Activated CD8-positive, alpha-beta memory T cell treated with anti-CD3 and anti-CD28 coated beads, Interleukin-2, amount 10 ng/mL, durations not matched to agents 7 days and 5 days (primary cell): Measurements from ENCODE around the gene ASPHD2. TPM values are rescaled to one million over a fixed set of nuclear protein-coding genes. Genes with fewer than 3 reads are reported as not detected.
A peak's percentile ranks its signal among the peaks of the same experiment; 100 is the strongest.

Source experiments
- ATAC-seq: fragments of 150-1000 bp; cut with Tn5 transposase; one replicate; pipeline ENCODE4 v1.10.0; 2021; ENCODE audit warnings: moderate library complexity
- CTCF ChIA-PET: fragments of 350-600 bp; sonication (Branson Sonifier 250); formaldehyde crosslinking; loops from one replicate; lab custom pipeline; 2021; ENCODE audit warnings: antibody characterized with exemption; lab: Charles Lee
- DNase-seq: peaks from one replicate; pipeline ENCODE4 v3.0.0-alpha.2; 2020
- H3K27ac Mint-ChIP-seq: one replicate; pipeline ENCODE4 v1.8.0; 2021; ENCODE audit warnings: mild to moderate bottlenecking, mixed read lengths
- H3K27me3 Mint-ChIP-seq: one replicate; pipeline ENCODE4 v1.8.0; 2021; ENCODE audit warnings: mixed read lengths
- H3K36me3 Mint-ChIP-seq: one replicate; pipeline ENCODE4 v1.8.0; 2021; ENCODE audit warnings: mild to moderate bottlenecking, mixed read lengths
- H3K4me1 Mint-ChIP-seq: one replicate; pipeline ENCODE4 v1.8.0; 2021; ENCODE audit warnings: mixed read lengths
- H3K4me3 Mint-ChIP-seq: one replicate; pipeline ENCODE4 v1.8.0; 2021; ENCODE audit warnings: mild to moderate bottlenecking, moderate library complexity, mixed read lengths
- H3K9me3 Mint-ChIP-seq: one replicate; pipeline ENCODE4 v1.8.0; 2022; ENCODE audit warnings: low read depth, mixed read lengths
- total RNA-seq, 2 experiments: library from RNA; stranded (reverse); gene quantifications; one replicate each; pipeline ENCODE4 v1.2.3, GENCODE V29; 2021

The ASPHD2 gene, protein sequence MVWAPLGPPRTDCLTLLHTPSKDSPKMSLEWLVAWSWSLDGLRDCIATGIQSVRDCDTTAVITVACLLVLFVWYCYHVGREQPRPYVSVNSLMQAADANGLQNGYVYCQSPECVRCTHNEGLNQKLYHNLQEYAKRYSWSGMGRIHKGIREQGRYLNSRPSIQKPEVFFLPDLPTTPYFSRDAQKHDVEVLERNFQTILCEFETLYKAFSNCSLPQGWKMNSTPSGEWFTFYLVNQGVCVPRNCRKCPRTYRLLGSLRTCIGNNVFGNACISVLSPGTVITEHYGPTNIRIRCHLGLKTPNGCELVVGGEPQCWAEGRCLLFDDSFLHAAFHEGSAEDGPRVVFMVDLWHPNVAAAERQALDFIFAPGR
- total RNA-seq: 10 to 100 TPM; 15.3 to 17.0 TPM

DNA sequence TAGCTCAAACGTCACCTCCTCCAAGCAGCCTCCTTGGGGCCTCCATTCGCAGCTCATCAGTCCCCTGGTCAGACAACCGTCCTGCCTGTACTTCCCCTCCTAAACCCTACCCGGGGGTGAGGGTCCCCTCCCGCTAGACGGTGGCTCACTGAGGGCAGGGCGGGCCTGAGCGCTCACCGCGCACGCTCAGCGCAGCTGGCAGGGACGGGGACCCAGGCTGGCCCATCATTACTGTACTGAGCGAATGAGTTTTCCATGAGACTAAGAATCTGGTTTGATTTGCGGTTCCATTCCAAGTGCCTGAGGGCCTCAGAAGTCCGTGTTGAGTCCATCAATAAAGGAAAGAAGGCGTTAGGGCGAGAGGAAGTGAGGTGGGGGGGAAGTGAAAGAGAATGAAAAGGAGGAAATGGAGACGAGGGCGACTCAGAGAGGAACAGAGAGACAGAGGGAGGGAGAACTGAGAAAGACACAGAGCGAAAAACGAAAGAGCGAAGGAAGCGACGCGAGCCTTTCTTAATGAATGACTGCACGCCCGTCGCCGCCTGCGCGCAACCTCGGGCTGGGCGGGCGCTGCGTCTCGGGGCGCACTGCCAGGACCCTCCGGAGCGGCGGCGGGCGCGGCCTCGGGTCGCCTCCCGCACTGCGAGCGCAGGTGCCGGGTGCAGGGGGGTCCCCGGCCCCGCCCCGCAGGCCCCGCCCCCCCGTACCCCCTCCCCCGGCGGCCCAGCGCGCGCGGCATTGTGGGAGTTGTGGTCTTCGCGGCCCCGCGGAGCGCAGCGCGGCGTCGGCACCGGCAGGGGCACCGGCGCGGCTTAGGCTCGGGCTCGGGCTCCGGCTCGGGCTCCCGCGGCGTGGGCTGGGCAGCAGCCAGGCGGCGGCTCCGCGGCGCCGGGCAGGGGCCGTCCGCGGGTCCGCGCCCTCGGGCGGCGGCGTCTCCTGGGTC, at the start of gene ASPHD2:
TSS of gene ASPHD2 (plus strand) at position 746 of the 943 bp plus-strand sequence. CDS start 4,356 bp downstream, outside the sequence.
- H3K36me3 Mint-ChIP-seq: peaks cover 11% of the 10 kb centered on the region

DNA sequence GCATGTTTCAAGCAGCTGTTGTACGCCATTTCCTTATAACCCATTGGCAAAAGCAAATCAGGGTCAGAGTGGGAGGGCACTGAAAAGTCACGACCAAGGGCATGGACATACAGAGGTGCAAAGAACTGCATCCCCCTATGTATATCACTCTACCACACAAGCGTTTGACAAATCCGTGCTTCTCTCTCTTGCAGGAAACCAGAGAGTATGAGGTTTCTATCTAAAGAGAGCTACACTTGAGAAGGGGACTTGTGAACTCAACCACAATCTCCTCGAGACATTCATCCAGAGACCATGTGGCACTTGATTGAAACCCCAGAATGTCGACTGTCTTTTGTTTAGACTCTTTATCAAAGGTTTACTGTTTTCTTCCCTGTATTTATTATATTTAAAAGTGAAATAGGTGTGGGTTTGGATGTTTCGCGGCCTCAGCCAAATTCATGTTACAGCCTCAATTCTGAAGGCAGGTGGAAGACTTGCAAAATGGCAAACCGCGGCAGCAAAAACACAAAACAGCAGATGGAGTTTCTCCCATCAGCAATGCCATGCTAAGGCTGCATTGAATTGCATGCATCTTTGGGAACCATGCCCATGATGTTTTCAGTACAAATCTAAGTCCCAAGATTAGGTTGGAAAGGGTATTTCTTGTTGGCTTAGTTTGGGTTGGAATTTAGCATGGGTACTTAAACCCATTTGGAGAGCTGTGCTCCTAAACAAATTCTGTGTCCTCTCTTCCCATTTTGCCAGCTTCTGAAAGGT, 48.8 kb upstream of the ASPHD2 start:
- ATAC-seq (no peak), DNase-seq (no peak)
- Mint-ChIP-seq H3K4me1 (peaks cover 9% of the 10 kb centered on the region), H3K36me3 (no peaks in the 10 kb centered on the region), H3K4me3 (no peak overlapping the region), H3K27me3 (peaks cover 81% of the 10 kb centered on the region), H3K27ac (no peak overlapping the region), H3K9me3 (no peaks in the 10 kb centered on the region)
- CTCF ChIA-PET: interaction anchor here (11.2 kb wide), 1 partner anchor 13 kb away, joined by 89 read pairs; no protein-coding TSS in a partner anchor

More for the DNA sequence above, at the start of gene ASPHD2:
- Mint-ChIP-seq H3K9me3 (no peaks in the 10 kb centered on the region), H3K4me3 (peak within 1 kb of the TSS; percentile 96), H3K27me3 (peaks cover 10% of the 10 kb centered on the region), H3K27ac (peak within 1 kb of the TSS; percentile 97), H3K4me1 (peaks cover 54% of the 10 kb centered on the region)
- DNase-seq: peak; percentile 86
- ATAC-seq: peak; percentile 89
- CTCF ChIA-PET: interaction anchor here (0.8 to 4.1 kb wide), 5 partner anchors 31 to 64 kb away, joined by 3 to 26 read pairs (median 4); partner anchors contain the start of genes HPS4 and SRRD

DNA sequence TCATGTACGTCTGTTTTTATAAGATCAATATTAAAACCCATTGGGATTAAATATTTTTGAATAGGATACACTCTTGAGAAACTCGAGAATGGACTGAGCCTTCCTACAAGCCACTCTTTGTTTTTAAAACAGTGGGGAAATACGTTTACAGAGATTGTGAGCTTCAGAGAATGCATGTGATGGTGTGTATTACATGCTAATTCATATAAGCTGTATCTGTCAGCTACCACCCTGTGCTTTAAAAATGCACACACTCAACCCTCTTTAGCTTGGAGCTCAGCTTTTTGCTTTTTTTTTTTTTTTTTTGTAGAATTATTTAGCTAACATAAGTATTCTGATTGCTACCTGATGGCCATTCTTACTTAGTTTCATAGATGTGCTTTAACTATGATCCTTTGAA, 46.3 kb upstream of the ASPHD2 start:
- no peak for DNase-seq
- Mint-ChIP-seq H3K27ac (no peak overlapping the region), H3K9me3 (no peaks in the 10 kb centered on the region), H3K4me1 (peaks cover 2% of the 10 kb centered on the region), H3K36me3 (no peaks in the 10 kb centered on the region), H3K27me3 (peaks cover 76% of the 10 kb centered on the region), H3K4me3 (no peak overlapping the region)
- ATAC-seq: no peak
- CTCF ChIA-PET: interaction anchor here (1.9 to 11.2 kb wide), 2 partner anchors 15 to 78 kb away, joined by 9 to 89 read pairs; no protein-coding TSS in a partner anchor

DNA sequence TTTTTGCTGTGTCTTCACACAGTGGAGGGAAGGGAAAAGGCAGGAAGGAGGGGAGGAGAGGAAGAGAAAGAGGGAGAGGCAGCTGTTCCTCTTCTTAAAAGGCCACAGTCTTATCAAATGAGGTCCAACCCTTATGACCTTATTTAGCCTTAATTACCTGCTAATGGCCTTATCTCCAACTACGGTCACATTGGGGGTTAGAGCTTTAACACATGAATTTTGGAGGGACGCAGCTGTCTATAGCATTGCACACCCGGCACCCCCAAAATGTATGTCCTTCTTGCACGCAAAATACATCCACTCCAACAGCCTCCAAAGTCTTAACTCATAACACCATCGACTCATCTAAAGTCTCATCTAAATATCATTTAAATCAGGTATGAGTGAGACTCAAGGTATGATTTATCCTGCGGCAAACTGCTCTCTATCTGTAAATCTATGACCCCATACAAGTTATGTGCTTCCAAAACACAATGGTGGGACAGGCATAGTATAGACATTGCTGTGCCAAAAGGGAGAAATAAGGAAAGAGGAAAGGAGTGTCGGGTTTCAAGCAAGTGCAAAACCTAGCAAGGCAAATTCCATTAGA, 45.0 kb upstream of the ASPHD2 start:
- Mint-ChIP-seq H3K9me3 (no peaks in the 10 kb centered on the region), H3K36me3 (no peaks in the 10 kb centered on the region), H3K4me1 (peaks cover 2% of the 10 kb centered on the region), H3K27me3 (peaks cover 75% of the 10 kb centered on the region), H3K4me3 (no peak overlapping the region), H3K27ac (no peak overlapping the region)
- ATAC-seq (no peak), DNase-seq (no peak)
- CTCF ChIA-PET: interaction anchor here (1.9 to 11.2 kb wide), 3 partner anchors 16 to 77 kb away, joined by 7 to 89 read pairs (median 9); no protein-coding TSS in a partner anchor

DNA sequence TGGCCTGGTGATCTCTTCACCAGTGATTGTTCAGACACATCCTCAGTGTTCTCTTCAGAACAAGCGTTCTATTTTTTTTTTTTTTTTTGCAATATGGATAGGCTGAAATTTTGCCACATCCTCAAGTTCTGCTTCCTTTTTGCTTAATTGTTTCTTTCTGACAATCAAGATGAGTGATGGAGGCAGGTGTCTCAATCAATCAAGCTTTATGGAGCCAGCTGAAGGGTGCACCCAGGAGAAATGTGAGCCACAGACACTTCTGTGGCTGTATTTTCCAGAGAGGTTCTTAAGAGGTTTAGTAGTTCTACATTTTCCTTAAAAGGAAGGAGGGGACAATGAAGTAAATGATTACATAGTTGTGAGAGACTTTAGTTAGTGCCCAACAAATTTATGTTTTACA, 43.9 kb upstream of the ASPHD2 start:
- Mint-ChIP-seq H3K27me3 (peaks cover 71% of the 10 kb centered on the region), H3K9me3 (no peaks in the 10 kb centered on the region), H3K36me3 (no peaks in the 10 kb centered on the region), H3K27ac (no peak overlapping the region), H3K4me3 (no peak overlapping the region), H3K4me1 (no peaks in the 10 kb centered on the region)
- CTCF ChIA-PET: interaction anchor here (0.6 to 11.2 kb wide), 3 partner anchors 18 to 280 kb away, joined by 4 to 89 read pairs (median 7); no protein-coding TSS in a partner anchor
- no peak for DNase-seq
- no peak for ATAC-seq

DNA sequence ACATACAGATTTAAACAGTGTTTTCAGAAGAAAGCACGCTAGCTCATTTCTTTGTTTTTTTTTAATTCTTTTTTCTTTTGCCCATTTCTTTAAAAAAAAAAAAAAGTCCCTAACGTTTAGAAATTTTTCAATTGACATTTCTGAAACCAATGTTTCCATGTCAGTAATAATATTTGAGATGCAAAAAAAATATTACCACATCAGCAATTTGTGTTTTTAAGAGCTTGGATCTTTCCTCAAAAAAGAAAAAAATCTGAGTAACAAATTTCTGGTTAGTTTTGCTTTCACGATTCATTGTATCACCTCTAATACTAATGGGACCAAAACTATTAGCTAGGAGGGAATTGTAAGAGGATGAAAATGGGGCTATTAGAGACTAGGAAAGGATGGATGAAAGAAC, 39.9 kb upstream of the ASPHD2 start:
- no peaks in the 10 kb centered on the region for H3K9me3 Mint-ChIP-seq
- H3K4me1 Mint-ChIP-seq: no peaks in the 10 kb centered on the region
- DNase-seq (no peak), ATAC-seq (no peak)
- H3K4me3 Mint-ChIP-seq: no peak overlapping the region
- no peaks in the 10 kb centered on the region for H3K36me3 Mint-ChIP-seq
- CTCF ChIA-PET: interaction anchor here (0.7 to 11.2 kb wide), 2 partner anchors 20 to 21 kb away, joined by 3 to 89 read pairs; no protein-coding TSS in a partner anchor
- no peak overlapping the region for H3K27ac Mint-ChIP-seq
- peaks cover 54% of the 10 kb centered on the region for H3K27me3 Mint-ChIP-seq

DNA sequence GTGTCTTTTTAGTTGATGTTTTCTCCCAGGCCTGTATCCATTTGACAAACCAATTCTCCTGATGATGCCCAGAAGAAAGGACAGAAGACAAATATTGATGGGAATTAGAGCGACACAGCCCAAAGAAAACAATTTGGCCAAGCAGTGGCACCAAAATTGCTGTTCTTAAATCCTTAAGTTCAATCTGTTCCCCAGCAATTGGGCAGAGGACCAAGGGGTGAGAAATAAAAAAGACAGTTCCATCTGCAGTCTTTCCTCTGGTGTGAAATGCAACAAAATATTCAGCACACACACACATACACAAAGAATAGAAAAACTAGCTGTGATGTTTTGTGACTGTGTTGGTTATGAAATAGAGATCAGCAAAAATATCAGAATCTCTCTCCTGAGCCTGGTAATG, 38.0 kb upstream of the ASPHD2 start:
- H3K27me3 Mint-ChIP-seq: peaks cover 44% of the 10 kb centered on the region
- no peak overlapping the region for H3K27ac Mint-ChIP-seq
- no peaks in the 10 kb centered on the region for H3K9me3 Mint-ChIP-seq
- no peak overlapping the region for H3K4me3 Mint-ChIP-seq
- H3K36me3 Mint-ChIP-seq: no peaks in the 10 kb centered on the region
- DNase-seq (no peak), ATAC-seq (no peak)
- CTCF ChIA-PET: interaction anchor here (1.4 kb wide), 1 partner anchor 14 kb away, joined by 3 read pairs; no protein-coding TSS in a partner anchor
- H3K4me1 Mint-ChIP-seq: no peaks in the 10 kb centered on the region

DNA sequence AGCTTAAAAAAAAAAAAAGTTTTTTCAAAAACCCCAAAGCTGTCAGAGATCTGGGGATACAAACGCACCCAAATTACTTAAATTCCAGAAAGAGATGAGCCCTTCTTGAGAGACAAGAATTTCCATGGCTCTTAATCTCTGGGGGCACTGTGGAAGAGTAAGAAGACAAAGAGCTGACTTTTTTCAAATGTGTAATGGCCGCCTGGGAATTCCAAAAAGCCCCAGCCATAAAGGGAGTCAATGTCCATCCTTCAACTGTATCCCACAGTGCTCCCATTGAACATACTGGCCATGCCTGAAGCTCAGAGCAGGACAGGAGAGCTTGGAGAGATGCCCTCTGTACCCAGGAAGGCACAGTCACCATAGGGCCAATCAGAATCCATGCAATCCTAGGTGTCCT, 37.4 kb upstream of the ASPHD2 start:
- H3K4me1 Mint-ChIP-seq: no peaks in the 10 kb centered on the region
- no peaks in the 10 kb centered on the region for H3K9me3 Mint-ChIP-seq
- CTCF ChIA-PET: interaction anchor here (1.4 kb wide), 1 partner anchor 14 kb away, joined by 3 read pairs; no protein-coding TSS in a partner anchor
- no peak overlapping the region for H3K4me3 Mint-ChIP-seq
- H3K27ac Mint-ChIP-seq: no peak overlapping the region
- no peaks in the 10 kb centered on the region for H3K36me3 Mint-ChIP-seq
- ATAC-seq: no peak
- no peak for DNase-seq
- H3K27me3 Mint-ChIP-seq: peaks cover 40% of the 10 kb centered on the region

DNA sequence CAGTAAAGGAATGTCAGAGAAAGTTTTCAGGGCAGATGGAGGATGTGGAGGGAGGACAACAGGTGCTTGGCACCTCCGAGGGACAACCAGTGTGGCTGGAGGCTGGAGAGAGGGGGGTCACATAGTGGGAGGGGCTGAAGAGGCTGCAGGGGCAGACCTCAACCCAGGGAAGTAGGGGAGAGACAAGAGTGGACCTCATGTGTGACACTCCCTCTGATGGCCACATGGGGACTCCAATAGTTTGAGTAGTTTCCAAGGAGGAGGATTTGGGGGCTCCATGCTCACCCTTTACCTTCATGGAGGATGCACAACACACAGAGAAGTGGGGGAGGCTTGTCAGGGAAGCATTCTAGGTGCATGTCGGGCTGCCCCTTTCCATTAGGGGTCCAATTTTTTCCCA, 35.1 kb upstream of the ASPHD2 start:
- no peak overlapping the region for H3K4me3 Mint-ChIP-seq
- ATAC-seq (no peak), DNase-seq (no peak)
- CTCF ChIA-PET: interaction anchor here (0.7 kb wide), 1 partner anchor 25 kb away, joined by 3 read pairs; no protein-coding TSS in a partner anchor
- no peaks in the 10 kb centered on the region for H3K9me3 Mint-ChIP-seq
- no peak overlapping the region for H3K27ac Mint-ChIP-seq
- H3K4me1 Mint-ChIP-seq: peaks cover 3% of the 10 kb centered on the region
- no peaks in the 10 kb centered on the region for H3K36me3 Mint-ChIP-seq
- peaks cover 26% of the 10 kb centered on the region for H3K27me3 Mint-ChIP-seq

DNA sequence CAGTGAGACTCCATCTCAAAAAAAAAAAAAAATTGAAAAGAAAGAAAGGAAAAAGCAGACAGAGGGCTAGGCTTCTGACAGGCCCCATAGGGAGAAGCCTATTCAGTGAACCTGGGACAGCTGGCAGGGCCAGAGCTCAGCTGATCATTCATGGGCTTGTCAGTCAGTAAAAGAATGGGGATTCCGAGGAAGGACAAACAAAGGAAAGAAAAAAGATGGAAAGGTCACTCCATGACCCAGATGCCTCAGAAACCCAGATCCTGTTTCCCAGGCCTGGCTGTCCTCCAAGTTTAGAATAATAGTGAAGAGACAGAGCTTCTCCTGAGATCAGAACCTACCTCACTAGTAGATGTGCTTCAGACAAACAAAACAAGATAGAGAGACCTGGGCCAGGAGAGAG, 34.3 kb upstream of the ASPHD2 start:
- peaks cover 21% of the 10 kb centered on the region for H3K27me3 Mint-ChIP-seq
- DNase-seq: no peak

DNA sequence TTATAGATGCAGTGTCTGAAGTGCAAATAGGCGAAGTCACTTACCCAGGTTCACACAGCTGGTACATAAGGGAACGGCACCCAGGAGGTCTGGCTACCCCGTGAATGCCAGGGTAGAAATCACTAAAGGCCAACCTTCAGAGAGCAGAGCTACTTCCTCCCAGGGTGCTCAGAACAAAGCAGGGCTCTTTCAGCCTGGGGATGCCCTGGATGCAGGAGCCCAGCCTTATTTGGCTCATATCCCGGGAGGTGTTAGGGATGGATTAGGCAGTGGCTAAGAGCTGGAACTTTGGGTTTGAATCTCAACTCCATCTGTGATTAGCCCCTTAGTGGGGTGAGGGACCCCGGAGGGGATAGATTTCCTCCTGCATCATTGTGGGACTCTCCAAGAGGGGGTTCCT, 33.1 kb upstream of the ASPHD2 start:
- ATAC-seq (no peak), DNase-seq (no peak)
- no peak overlapping the region for H3K27ac Mint-ChIP-seq
- H3K36me3 Mint-ChIP-seq: no peaks in the 10 kb centered on the region
- no peak overlapping the region for H3K4me3 Mint-ChIP-seq
- H3K4me1 Mint-ChIP-seq: peaks cover 3% of the 10 kb centered on the region
- H3K9me3 Mint-ChIP-seq: no peaks in the 10 kb centered on the region
- CTCF ChIA-PET: interaction anchor here (1.0 to 3.1 kb wide), 3 partner anchors 29 to 65 kb away, joined by 3 to 14 read pairs (median 11); no protein-coding TSS in a partner anchor
- peaks cover 15% of the 10 kb centered on the region for H3K27me3 Mint-ChIP-seq

More for the DNA sequence above, 34.3 kb upstream of the ASPHD2 start:
- no peak for ATAC-seq
- Mint-ChIP-seq H3K4me1 (peaks cover 3% of the 10 kb centered on the region), H3K27ac (no peak overlapping the region), H3K9me3 (no peaks in the 10 kb centered on the region), H3K36me3 (no peaks in the 10 kb centered on the region), H3K4me3 (no peak overlapping the region)
- CTCF ChIA-PET: interaction anchor here (0.7 to 2.0 kb wide), 4 partner anchors 15 to 66 kb away, joined by 3 to 11 read pairs (median 3); no protein-coding TSS in a partner anchor

DNA sequence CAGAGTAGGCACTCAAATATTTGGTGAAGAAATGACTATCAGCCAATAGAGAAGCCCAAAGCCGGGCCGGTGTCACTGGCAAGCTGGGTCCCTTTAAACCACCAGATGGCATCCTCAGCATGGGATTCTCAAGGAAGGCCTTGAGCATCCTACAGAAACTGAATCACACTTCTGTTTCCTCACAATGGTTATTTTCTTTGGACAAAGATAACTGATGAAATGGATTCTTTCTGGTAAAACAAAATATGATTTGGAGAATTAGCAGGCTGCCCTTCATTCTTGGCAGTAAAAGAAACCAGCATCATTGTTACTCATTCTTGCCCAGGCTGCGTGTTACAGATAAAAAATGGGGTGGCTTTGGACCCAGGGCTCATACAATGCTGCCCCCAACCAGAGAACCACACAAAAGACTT, 30.3 kb upstream of the ASPHD2 start:
- Mint-ChIP-seq H3K9me3 (no peaks in the 10 kb centered on the region), H3K4me1 (peaks cover 5% of the 10 kb centered on the region), H3K4me3 (no peak overlapping the region), H3K27ac (no peak overlapping the region), H3K27me3 (peaks cover 8% of the 10 kb centered on the region), H3K36me3 (no peaks in the 10 kb centered on the region)
- ATAC-seq: peak; percentile 78
- CTCF ChIA-PET: interaction anchor here (0.9 to 2.8 kb wide), 4 partner anchors 30 to 276 kb away, joined by 3 to 20 read pairs (median 4); no protein-coding TSS in a partner anchor
- peak; percentile 72 for DNase-seq
